Activated naive CD4-positive, alpha-beta T cell treated with anti-CD3 and anti-CD28 coated beads, Interleukin-2, amount 50 U/mL, for 72 hours (primary cell): Measurements from ENCODE around the gene MUC2. TPM values are rescaled to one million over a fixed set of nuclear protein-coding genes. Genes with fewer than 3 reads are reported as not detected.
A peak's percentile ranks its signal among the peaks of the same experiment; 100 is the strongest.

Source experiments
- ATAC-seq, 2 donors: fragments of 150-1000 bp; cut with Tn5 transposase; 2 replicates each; pipeline ENCODE4 v1.10.0; 2021; ENCODE audit warnings: mild to moderate bottlenecking in 2 of 2, moderate library complexity in 2 of 2
- DNase-seq, 2 donors: peaks; one replicate each; pipeline ENCODE4 v3.0.0; 2021 to 2022; ENCODE audit warnings: low spot score in 2 of 2
- H3K27ac Mint-ChIP-seq, 2 donors: one replicate each; pipeline ENCODE4 v1.8.0; 2022; ENCODE audit warnings: mild to moderate bottlenecking in 2 of 2, mixed read lengths in 2 of 2
- H3K36me3 Mint-ChIP-seq, 2 donors: one replicate each; pipeline ENCODE4 v1.8.0; 2022; ENCODE audit warnings: mixed read lengths in 2 of 2
- H3K9me3 Mint-ChIP-seq, 2 donors: one replicate each; pipeline ENCODE4 v1.8.0; 2022; ENCODE audit warnings: mixed read lengths in 2 of 2
- total RNA-seq, 2 donors: library from RNA; stranded (reverse); gene quantifications; one replicate each; pipeline ENCODE4 v1.2.3, GENCODE V29; 2022

MUC2 gene
- total RNA-seq, 2 donors from 2014 or later, result not detected

GRCh38 chr11:1076061-1076665 is 1.5 kb downstream of the MUC2 start:
- Mint-ChIP-seq H3K9me3 (no peaks in the 10 kb centered on the region), H3K27ac (no peak overlapping the region), H3K36me3 (no peaks in the 10 kb centered on the region)
- DNase-seq (no peak), ATAC-seq (no peak)

GRCh38 chr11:1077033-1077416 is 2.4 kb downstream of the MUC2 start:
- ATAC-seq (no peak), DNase-seq (peak in 1 of 2 donors; percentile 44)
- Mint-ChIP-seq H3K9me3 (no peaks in the 10 kb centered on the region), H3K27ac (no peak overlapping the region), H3K36me3 (no peaks in the 10 kb centered on the region)

- Mint-ChIP-seq H3K36me3 (no peaks in the 10 kb centered on the region), H3K27ac (no peak overlapping the region), H3K9me3 (no peaks in the 10 kb centered on the region)
- DNase-seq (peak in 1 of 2 donors; percentile 48), ATAC-seq (no peak)
These were observed 2.9 kb downstream of the MUC2 start for GRCh38 chr11:1077417-1078119.

GRCh38 chr11:1078191-1078601 is 3.5 kb downstream of the MUC2 start:
- H3K27ac Mint-ChIP-seq, result no peak overlapping the region
- ATAC-seq (no peak), DNase-seq (peak in 1 of 2 donors; percentile 54)
- H3K9me3 Mint-ChIP-seq, result no peaks in the 10 kb centered on the region
- H3K36me3 Mint-ChIP-seq, result no peaks in the 10 kb centered on the region

GRCh38 chr11:1081601-1082311 is 7.1 kb downstream of the MUC2 start:
- no peak for ATAC-seq

GRCh38 chr11:1082346-1082727 is 7.7 kb downstream of the MUC2 start:
- Mint-ChIP-seq H3K9me3 (no peaks in the 10 kb centered on the region), H3K27ac (no peak overlapping the region), H3K36me3 (no peaks in the 10 kb centered on the region)
- no peak for ATAC-seq
- DNase-seq, result peak in 1 of 2 donors; percentile 47

More at GRCh38 chr11:1081601-1082311, 7.1 kb downstream of the MUC2 start:
- Mint-ChIP-seq H3K27ac (no peak overlapping the region), H3K9me3 (no peaks in the 10 kb centered on the region), H3K36me3 (no peaks in the 10 kb centered on the region)
- DNase-seq, result peak in 1 of 2 donors; percentile 53

- DNase-seq (peak in 1 of 2 donors; percentile 48), ATAC-seq (no peak)
- Mint-ChIP-seq H3K36me3 (no peaks in the 10 kb centered on the region), H3K9me3 (no peaks in the 10 kb centered on the region), H3K27ac (no peak overlapping the region)
These were observed 8.3 kb downstream of the MUC2 start for GRCh38 chr11:1082728-1083620.

GRCh38 chr11:1083621-1084551 is 9.2 kb downstream of the MUC2 start:
- Mint-ChIP-seq H3K36me3 (no peaks in the 10 kb centered on the region), H3K9me3 (no peaks in the 10 kb centered on the region), H3K27ac (no peak overlapping the region)
- ATAC-seq (no peak), DNase-seq (peak in 1 of 2 donors; percentile 53)

- Mint-ChIP-seq H3K9me3 (no peaks in the 10 kb centered on the region), H3K36me3 (no peaks in the 10 kb centered on the region), H3K27ac (no peak overlapping the region)
- DNase-seq (peak in 1 of 2 donors; percentile 44), ATAC-seq (no peak)
These were observed 10.1 kb downstream of the MUC2 start for GRCh38 chr11:1084561-1085439.

- Mint-ChIP-seq H3K27ac (no peak overlapping the region), H3K9me3 (no peaks in the 10 kb centered on the region), H3K36me3 (no peaks in the 10 kb centered on the region)
- no peak for ATAC-seq
- peak in 1 of 2 donors; percentile 46 for DNase-seq
These were observed 10.9 kb downstream of the MUC2 start for GRCh38 chr11:1085440-1086170.

GRCh38 chr11:1086171-1087102 is 11.8 kb downstream of the MUC2 start:
- no peak overlapping the region for H3K27ac Mint-ChIP-seq
- H3K9me3 Mint-ChIP-seq, result peaks cover 6% of the 10 kb centered on the region in 2 donors
- peak in 1 of 2 donors; percentile 44 for DNase-seq
- no peak for ATAC-seq
- H3K36me3 Mint-ChIP-seq, result no peaks in the 10 kb centered on the region

GRCh38 chr11:1087279-1087960 is 12.7 kb downstream of the MUC2 start:
- H3K36me3 Mint-ChIP-seq, result no peaks in the 10 kb centered on the region
- peak in 1 of 2 donors; percentile 52 for DNase-seq
- ATAC-seq, result no peak
- peaks cover 9 to 11% of the 10 kb centered on the region in 2 donors for H3K9me3 Mint-ChIP-seq
- no peak overlapping the region for H3K27ac Mint-ChIP-seq
